ENCODE results near the gene RBM28. TPM values are rescaled to one million over a fixed set of nuclear protein-coding genes. Genes with fewer than 3 reads are reported as not detected.
A peak's percentile ranks its signal among the peaks of the same experiment; 100 is the strongest.

The RBM28 gene
- total and polyA plus RNA-seq, 2 donors = 19.9 to 24.7 TPM

GRCh38 chr7:128264477-128264876, 79.2 kb downstream of the RBM28 start:
- H3K27ac ChIP-seq (ENCODE audit: low read depth in 1 of 2, low read length in 1 of 2) = no peak overlapping the region
- H3K9me3 ChIP-seq (ENCODE audit: control insufficient read depth in 2 of 2, insufficient read depth in 1 of 2, low read length in 1 of 2) = no peaks in the 10 kb centered on the region
- H3K27me3 ChIP-seq (ENCODE audit: control insufficient read depth in 2 of 2, insufficient read depth in 1 of 2, low read length in 1 of 2) = no peaks in the 10 kb centered on the region
- no peak for DNase-seq (ENCODE audit: low read depth in 6 of 9, low spot score in 9 of 9)
- H3K4me3 ChIP-seq (ENCODE audit: low read length in 2 of 2) = no peak overlapping the region
- WGBS = 97% methylated on average over 2 of the region's 2 CpGs
- H3K36me3 ChIP-seq (ENCODE audit: control insufficient read depth in 2 of 2, insufficient read depth in 2 of 2, low read length in 1 of 2) = no peaks in the 10 kb centered on the region
- H3K4me1 ChIP-seq (ENCODE audit: control insufficient read depth in 2 of 2, insufficient read depth in 2 of 2, low read length in 2 of 2) = no peaks in the 10 kb centered on the region

GRCh38 chr7:128263420-128263819, 80.3 kb downstream of the RBM28 start:
- Histone ChIP-seq H3K27ac (ENCODE audit: low read depth in 1 of 2, low read length in 1 of 2) (no peak overlapping the region), H3K9me3 (ENCODE audit: control insufficient read depth in 2 of 2, insufficient read depth in 1 of 2, low read length in 1 of 2) (no peaks in the 10 kb centered on the region), H3K4me1 (ENCODE audit: control insufficient read depth in 2 of 2, insufficient read depth in 2 of 2, low read length in 2 of 2) (no peaks in the 10 kb centered on the region), H3K27me3 (ENCODE audit: control insufficient read depth in 2 of 2, insufficient read depth in 1 of 2, low read length in 1 of 2) (no peaks in the 10 kb centered on the region), H3K36me3 (ENCODE audit: control insufficient read depth in 2 of 2, insufficient read depth in 2 of 2, low read length in 1 of 2) (no peaks in the 10 kb centered on the region), H3K4me3 (ENCODE audit: low read length in 2 of 2) (no peak overlapping the region)
- WGBS = 95% methylated on average over 3 of the region's 3 CpGs
- DNase-seq (ENCODE audit: low read depth in 6 of 9, low spot score in 9 of 9) = no peak

GRCh38 chr7:128262273-128263028, 81.3 kb downstream of the RBM28 start:
- 95% methylated on average over 15 of the region's 15 CpGs for WGBS
- no peaks in the 10 kb centered on the region for H3K4me1 ChIP-seq (ENCODE audit: control insufficient read depth in 2 of 2, insufficient read depth in 2 of 2, low read length in 2 of 2)
- no peaks in the 10 kb centered on the region for H3K27me3 ChIP-seq (ENCODE audit: control insufficient read depth in 2 of 2, insufficient read depth in 1 of 2, low read length in 1 of 2)
- no peak overlapping the region for H3K27ac ChIP-seq (ENCODE audit: low read depth in 1 of 2, low read length in 1 of 2)
- no peak for DNase-seq (ENCODE audit: low read depth in 6 of 9, low spot score in 9 of 9)
- H3K9me3 ChIP-seq (ENCODE audit: control insufficient read depth in 2 of 2, insufficient read depth in 1 of 2, low read length in 1 of 2) = no peaks in the 10 kb centered on the region
- H3K36me3 ChIP-seq (ENCODE audit: control insufficient read depth in 2 of 2, insufficient read depth in 2 of 2, low read length in 1 of 2) = no peaks in the 10 kb centered on the region
- H3K4me3 ChIP-seq (ENCODE audit: low read length in 2 of 2) = no peak overlapping the region

- Histone ChIP-seq H3K27me3 (ENCODE audit: control insufficient read depth in 2 of 2, insufficient read depth in 1 of 2, low read length in 1 of 2) (no peaks in the 10 kb centered on the region), H3K4me1 (ENCODE audit: control insufficient read depth in 2 of 2, insufficient read depth in 2 of 2, low read length in 2 of 2) (no peaks in the 10 kb centered on the region), H3K36me3 (ENCODE audit: control insufficient read depth in 2 of 2, insufficient read depth in 2 of 2, low read length in 1 of 2) (no peaks in the 10 kb centered on the region), H3K9me3 (ENCODE audit: control insufficient read depth in 2 of 2, insufficient read depth in 1 of 2, low read length in 1 of 2) (no peaks in the 10 kb centered on the region), H3K27ac (ENCODE audit: low read depth in 1 of 2, low read length in 1 of 2) (no peak overlapping the region), H3K4me3 (ENCODE audit: low read length in 2 of 2) (no peak overlapping the region)
- 95% methylated on average over 12 of the region's 12 CpGs for WGBS
- DNase-seq (ENCODE audit: low read depth in 6 of 9, low spot score in 9 of 9) = no peak
Observed at GRCh38 chr7:128260069-128260795, 83.5 kb downstream of the RBM28 start.

- Histone ChIP-seq H3K27me3 (ENCODE audit: control insufficient read depth in 2 of 2, insufficient read depth in 1 of 2, low read length in 1 of 2) (no peaks in the 10 kb centered on the region), H3K4me1 (ENCODE audit: control insufficient read depth in 2 of 2, insufficient read depth in 2 of 2, low read length in 2 of 2) (no peaks in the 10 kb centered on the region), H3K9me3 (ENCODE audit: control insufficient read depth in 2 of 2, insufficient read depth in 1 of 2, low read length in 1 of 2) (no peaks in the 10 kb centered on the region), H3K36me3 (ENCODE audit: control insufficient read depth in 2 of 2, insufficient read depth in 2 of 2, low read length in 1 of 2) (no peaks in the 10 kb centered on the region), H3K27ac (ENCODE audit: low read depth in 1 of 2, low read length in 1 of 2) (peak overlapping the region in 1 of 2 donors; percentile 31), H3K4me3 (ENCODE audit: low read length in 2 of 2) (no peak overlapping the region)
- 90% methylated on average over 11 of the region's 11 CpGs for WGBS
- DNase-seq (ENCODE audit: low read depth in 6 of 9, low spot score in 9 of 9) = no peak
Observed at GRCh38 chr7:128259131-128260061, 84.3 kb downstream of the RBM28 start.

GRCh38 chr7:128257458-128257857, 86.2 kb downstream of the RBM28 start:
- Histone ChIP-seq H3K27ac (ENCODE audit: low read depth in 1 of 2, low read length in 1 of 2) (no peak overlapping the region), H3K27me3 (ENCODE audit: control insufficient read depth in 2 of 2, insufficient read depth in 1 of 2, low read length in 1 of 2) (no peaks in the 10 kb centered on the region), H3K4me3 (ENCODE audit: low read length in 2 of 2) (no peak overlapping the region), H3K36me3 (ENCODE audit: control insufficient read depth in 2 of 2, insufficient read depth in 2 of 2, low read length in 1 of 2) (no peaks in the 10 kb centered on the region), H3K4me1 (ENCODE audit: control insufficient read depth in 2 of 2, insufficient read depth in 2 of 2, low read length in 2 of 2) (no peaks in the 10 kb centered on the region), H3K9me3 (ENCODE audit: control insufficient read depth in 2 of 2, insufficient read depth in 1 of 2, low read length in 1 of 2) (no peaks in the 10 kb centered on the region)
- no peak for DNase-seq (ENCODE audit: low read depth in 6 of 9, low spot score in 9 of 9)
- 95% methylated on average over 14 of the region's 14 CpGs for WGBS

- 93% methylated on average over 2 of the region's 2 CpGs for WGBS
- H3K36me3 ChIP-seq (ENCODE audit: control insufficient read depth in 2 of 2, insufficient read depth in 2 of 2, low read length in 1 of 2) = no peaks in the 10 kb centered on the region
- H3K4me3 ChIP-seq (ENCODE audit: low read length in 2 of 2) = no peak overlapping the region
- H3K27me3 ChIP-seq (ENCODE audit: control insufficient read depth in 2 of 2, insufficient read depth in 1 of 2, low read length in 1 of 2) = no peaks in the 10 kb centered on the region
- no peak overlapping the region for H3K27ac ChIP-seq (ENCODE audit: low read depth in 1 of 2, low read length in 1 of 2)
- H3K4me1 ChIP-seq (ENCODE audit: control insufficient read depth in 2 of 2, insufficient read depth in 2 of 2, low read length in 2 of 2) = no peaks in the 10 kb centered on the region
- no peak for DNase-seq (ENCODE audit: low read depth in 6 of 9, low spot score in 9 of 9)
- H3K9me3 ChIP-seq (ENCODE audit: control insufficient read depth in 2 of 2, insufficient read depth in 1 of 2, low read length in 1 of 2) = no peaks in the 10 kb centered on the region
Observed at GRCh38 chr7:128255271-128255670, 88.4 kb downstream of the RBM28 start.

- WGBS = 92% methylated on average over 5 of the region's 5 CpGs
- H3K4me1 ChIP-seq (ENCODE audit: control insufficient read depth in 2 of 2, insufficient read depth in 2 of 2, low read length in 2 of 2) = no peaks in the 10 kb centered on the region
- H3K36me3 ChIP-seq (ENCODE audit: control insufficient read depth in 2 of 2, insufficient read depth in 2 of 2, low read length in 1 of 2) = no peaks in the 10 kb centered on the region
- DNase-seq (ENCODE audit: low read depth in 6 of 9, low spot score in 9 of 9) = no peak
- no peak overlapping the region for H3K4me3 ChIP-seq (ENCODE audit: low read length in 2 of 2)
- no peaks in the 10 kb centered on the region for H3K27me3 ChIP-seq (ENCODE audit: control insufficient read depth in 2 of 2, insufficient read depth in 1 of 2, low read length in 1 of 2)
- H3K27ac ChIP-seq (ENCODE audit: low read depth in 1 of 2, low read length in 1 of 2) = no peak overlapping the region
- H3K9me3 ChIP-seq (ENCODE audit: control insufficient read depth in 2 of 2, insufficient read depth in 1 of 2, low read length in 1 of 2) = no peaks in the 10 kb centered on the region
Observed at GRCh38 chr7:128254470-128254869, 89.2 kb downstream of the RBM28 start.

GRCh38 chr7:128253701-128254100, 90.0 kb downstream of the RBM28 start:
- Histone ChIP-seq H3K27me3 (ENCODE audit: control insufficient read depth in 2 of 2, insufficient read depth in 1 of 2, low read length in 1 of 2) (no peaks in the 10 kb centered on the region), H3K9me3 (ENCODE audit: control insufficient read depth in 2 of 2, insufficient read depth in 1 of 2, low read length in 1 of 2) (no peaks in the 10 kb centered on the region), H3K27ac (ENCODE audit: low read depth in 1 of 2, low read length in 1 of 2) (no peak overlapping the region), H3K4me3 (ENCODE audit: low read length in 2 of 2) (no peak overlapping the region), H3K36me3 (ENCODE audit: control insufficient read depth in 2 of 2, insufficient read depth in 2 of 2, low read length in 1 of 2) (no peaks in the 10 kb centered on the region), H3K4me1 (ENCODE audit: control insufficient read depth in 2 of 2, insufficient read depth in 2 of 2, low read length in 2 of 2) (no peaks in the 10 kb centered on the region)
- WGBS = 97% methylated on average over 8 of the region's 8 CpGs
- no peak for DNase-seq (ENCODE audit: low read depth in 6 of 9, low spot score in 9 of 9)
